OCI-LY1 (cell line): ENCODE measurements around the gene NDUFAF2.

Experiments used
- EZH2 ChIP-seq: fragments of 200-600 bp; sonication (generic), shearing (Covaris generic); IDR thresholded peaks from 2 replicates; pipeline ENCODE4 v1.8.0; 2017; ENCODE audit warnings: borderline replicate concordance, mixed run types, mild to moderate bottlenecking, antibody characterized with exemption, low read length, moderate library complexity, mixed read lengths
- TF ChIP-seq, protein P1 (sequence below): fragments of 200-600 bp; sonication (generic), shearing (Covaris generic); IDR thresholded peaks from 2 replicates; pipeline ENCODE4 v1.5.1; 2017; ENCODE audit warnings: mild to moderate bottlenecking, antibody characterized with exemption, low read length, moderate library complexity, mixed read lengths

DNA sequence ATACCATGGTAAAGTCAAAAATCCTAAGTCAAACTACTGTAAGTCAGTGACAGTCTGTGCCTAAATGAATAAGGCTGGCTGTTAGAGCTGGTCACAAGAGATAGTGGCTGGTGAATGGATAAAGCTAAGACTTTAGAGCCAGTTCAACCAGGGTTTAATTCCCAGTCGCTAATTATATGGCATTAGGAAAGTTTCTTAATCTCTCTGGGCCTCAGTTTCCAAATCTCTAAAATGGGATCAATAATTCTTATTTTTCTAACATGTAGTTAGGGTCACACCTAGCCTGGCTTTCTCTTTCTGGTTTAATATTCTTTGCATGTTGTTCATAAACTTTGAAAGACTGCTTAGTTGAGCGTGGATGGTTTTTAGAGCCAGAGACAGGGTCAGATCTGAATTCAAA is 152.5 kb downstream of the NDUFAF2 start:
- TF ChIP-seq, protein P1, sequence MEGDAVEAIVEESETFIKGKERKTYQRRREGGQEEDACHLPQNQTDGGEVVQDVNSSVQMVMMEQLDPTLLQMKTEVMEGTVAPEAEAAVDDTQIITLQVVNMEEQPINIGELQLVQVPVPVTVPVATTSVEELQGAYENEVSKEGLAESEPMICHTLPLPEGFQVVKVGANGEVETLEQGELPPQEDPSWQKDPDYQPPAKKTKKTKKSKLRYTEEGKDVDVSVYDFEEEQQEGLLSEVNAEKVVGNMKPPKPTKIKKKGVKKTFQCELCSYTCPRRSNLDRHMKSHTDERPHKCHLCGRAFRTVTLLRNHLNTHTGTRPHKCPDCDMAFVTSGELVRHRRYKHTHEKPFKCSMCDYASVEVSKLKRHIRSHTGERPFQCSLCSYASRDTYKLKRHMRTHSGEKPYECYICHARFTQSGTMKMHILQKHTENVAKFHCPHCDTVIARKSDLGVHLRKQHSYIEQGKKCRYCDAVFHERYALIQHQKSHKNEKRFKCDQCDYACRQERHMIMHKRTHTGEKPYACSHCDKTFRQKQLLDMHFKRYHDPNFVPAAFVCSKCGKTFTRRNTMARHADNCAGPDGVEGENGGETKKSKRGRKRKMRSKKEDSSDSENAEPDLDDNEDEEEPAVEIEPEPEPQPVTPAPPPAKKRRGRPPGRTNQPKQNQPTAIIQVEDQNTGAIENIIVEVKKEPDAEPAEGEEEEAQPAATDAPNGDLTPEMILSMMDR = no peak
- TF ChIP-seq EZH2 = no peak
